ENCODE results near the gene MFAP4. TPM values are rescaled to one million over a fixed set of nuclear protein-coding genes. Genes with fewer than 3 reads are reported as not detected.
"Not testable (repeated sequence)": the region's sequence is repeated elsewhere in the genome, so short reads cannot be mapped to it uniquely, and the experiment has no call there.

Gene MFAP4
- total RNA-seq, 1 donor from 2014 or later: 270 TPM

- intact Hi-C loops (cut with DNase I): no loop called here
- DNase-seq (no peak), ATAC-seq (no peak)
- TF ChIP-seq CTCF (IDR thresholded peaks at IDR 0.05): no peak
- H3K4me3 ChIP-seq: no peak overlapping the region
- H3K9me3 ChIP-seq: no peaks in the 10 kb centered on the region
- H3K36me3 ChIP-seq: no peaks in the 10 kb centered on the region
- H3K4me1 ChIP-seq: no peaks in the 10 kb centered on the region
- no peaks in the 10 kb centered on the region for H3K27me3 ChIP-seq
- H3K27ac ChIP-seq: no peak overlapping the region
Observed at GRCh38 chr17:19357351-19357750, 29.6 kb downstream of the MFAP4 start.

GRCh38 chr17:19354748-19355147 lies 32.2 kb downstream of the MFAP4 start:
- Histone ChIP-seq H3K4me1 (no peaks in the 10 kb centered on the region), H3K4me3 (no peak overlapping the region), H3K27me3 (no peaks in the 10 kb centered on the region), H3K9me3 (no peaks in the 10 kb centered on the region), H3K36me3 (no peaks in the 10 kb centered on the region), H3K27ac (no peak overlapping the region)
- DNase-seq: no peak
- intact Hi-C loops (cut with DNase I): no loop called here
- no peak for TF ChIP-seq CTCF (IDR thresholded peaks at IDR 0.05)
- ATAC-seq: no peak

GRCh38 chr17:19353401-19353800 lies 33.6 kb downstream of the MFAP4 start:
- DNase-seq; H3K9me3 ChIP-seq; intact Hi-C loops (cut with DNase I); H3K4me3 ChIP-seq; ATAC-seq; H3K4me1 ChIP-seq; H3K27me3 ChIP-seq; H3K27ac ChIP-seq; H3K36me3 ChIP-seq: not testable (repeated sequence)

GRCh38 chr17:19348806-19349205 lies 38.2 kb downstream of the MFAP4 start:
- DNase-seq: peak; percentile 6
- no peak for ATAC-seq

GRCh38 chr17:19348081-19348650 lies 38.8 kb downstream of the MFAP4 start:
- H3K9me3 ChIP-seq: no peaks in the 10 kb centered on the region
- ATAC-seq (no peak), DNase-seq (no peak)
- no peak for TF ChIP-seq CTCF (IDR thresholded peaks at IDR 0.05)
- H3K36me3 ChIP-seq: no peaks in the 10 kb centered on the region
- H3K27ac ChIP-seq: no peak overlapping the region
- H3K4me3 ChIP-seq: no peak overlapping the region
- intact Hi-C loops (cut with DNase I): no loop called here
- no peaks in the 10 kb centered on the region for H3K27me3 ChIP-seq
- H3K4me1 ChIP-seq: no peaks in the 10 kb centered on the region

More at GRCh38 chr17:19348806-19349205, 38.2 kb downstream of the MFAP4 start:
- no peak for TF ChIP-seq CTCF (IDR thresholded peaks at IDR 0.05)
- H3K27me3 ChIP-seq: no peaks in the 10 kb centered on the region
- H3K27ac ChIP-seq: no peak overlapping the region
- intact Hi-C loops (cut with DNase I): no loop called here
- no peaks in the 10 kb centered on the region for H3K4me1 ChIP-seq
- H3K36me3 ChIP-seq: no peaks in the 10 kb centered on the region
- no peaks in the 10 kb centered on the region for H3K9me3 ChIP-seq
- no peak overlapping the region for H3K4me3 ChIP-seq

GRCh38 chr17:19347323-19348080 lies 39.5 kb downstream of the MFAP4 start:
- H3K36me3 ChIP-seq: no peaks in the 10 kb centered on the region
- no peak for ATAC-seq
- no peaks in the 10 kb centered on the region for H3K27me3 ChIP-seq
- peaks cover under 1% of the 10 kb centered on the region for H3K4me1 ChIP-seq
- peak; percentile 52 for DNase-seq
- H3K9me3 ChIP-seq: no peaks in the 10 kb centered on the region
- no peak overlapping the region for H3K4me3 ChIP-seq
- intact Hi-C loops (cut with DNase I): no loop called here
- no peak for TF ChIP-seq CTCF (IDR thresholded peaks at IDR 0.05)
- H3K27ac ChIP-seq: no peak overlapping the region

Measured in upper lobe of right lung (tissue), 1 donor.